ENCODE data around the gene MUC7. TPM values are rescaled to one million over a fixed set of nuclear protein-coding genes. Genes with fewer than 3 reads are reported as not detected.
"Not testable (repeated sequence)": the region's sequence is repeated elsewhere in the genome, so short reads cannot be mapped to it uniquely, and the experiment has no call there.

Gene MUC7
- total and polyA plus RNA-seq, 4 donors: not detected

DNA sequence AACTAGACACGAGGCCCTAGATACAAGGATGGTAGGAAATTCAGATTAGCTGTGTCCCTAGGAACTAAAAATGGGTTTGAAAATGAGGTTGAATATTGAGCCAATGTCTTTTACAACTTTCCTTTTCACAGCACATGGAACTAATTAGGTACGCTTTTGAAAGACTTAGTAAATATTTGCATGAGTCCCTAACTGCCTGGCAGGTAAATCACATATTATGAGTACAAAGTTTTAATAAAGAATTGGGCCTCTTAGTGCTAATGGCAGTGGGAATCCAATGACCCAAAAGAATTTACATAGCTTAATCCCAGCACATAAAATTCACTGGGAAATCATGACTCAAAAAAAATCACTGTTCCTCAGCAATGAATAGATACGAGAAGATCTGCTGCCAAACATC is 16.8 kb downstream of the MUC7 start:
- H3K9me3 ChIP-seq (ENCODE audit: control insufficient read depth, insufficient read depth, low read length): no peaks in the 10 kb centered on the region
- no peak overlapping the region for H3K4me3 ChIP-seq (ENCODE audit: low read depth, low read length)
- H3K27ac ChIP-seq (ENCODE audit: low read depth, low read length): no peak overlapping the region
- no peaks in the 10 kb centered on the region for H3K27me3 ChIP-seq (ENCODE audit: control insufficient read depth, insufficient read depth, low read length)
- H3K36me3 ChIP-seq (ENCODE audit: control insufficient read depth, insufficient read depth, low read length): no peaks in the 10 kb centered on the region
- no peaks in the 10 kb centered on the region for H3K4me1 ChIP-seq (ENCODE audit: control insufficient read depth, insufficient read depth, low read length)
- WGBS (ENCODE audit: insufficient coverage): no CpG with 5 or more reads among the region's 3 CpGs
- DNase-seq (ENCODE audit: low read depth in 4 of 6, low spot score in 6 of 6): no peak

DNA sequence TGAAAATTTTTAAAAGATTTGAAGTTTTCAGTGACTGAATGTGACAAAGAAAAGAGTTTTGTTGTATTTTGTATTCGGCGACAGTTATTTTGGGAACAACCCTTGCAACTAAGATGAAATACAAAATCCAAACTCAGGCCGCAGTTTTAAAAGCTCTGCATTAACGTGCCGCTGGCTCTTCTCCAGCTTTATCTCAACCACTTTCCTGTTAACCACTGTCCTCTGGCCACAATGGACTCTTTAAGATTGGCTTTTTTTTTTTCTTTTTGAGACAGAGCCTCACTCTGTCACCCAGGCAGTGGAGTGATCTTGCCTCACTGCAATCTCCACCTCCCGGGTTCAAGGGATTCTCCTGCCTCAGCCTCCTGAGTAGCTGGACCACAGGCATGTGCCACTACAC is 24.2 kb downstream of the MUC7 start:
- H3K27ac ChIP-seq (ENCODE audit: low read depth, low read length): no peak overlapping the region
- H3K36me3 ChIP-seq (ENCODE audit: control insufficient read depth, insufficient read depth, low read length): no peaks in the 10 kb centered on the region
- WGBS (ENCODE audit: insufficient coverage): 86% methylated on average over 4 of the region's 6 CpGs
- H3K27me3 ChIP-seq (ENCODE audit: control insufficient read depth, insufficient read depth, low read length): no peaks in the 10 kb centered on the region
- H3K4me1 ChIP-seq (ENCODE audit: control insufficient read depth, insufficient read depth, low read length): peaks cover 3% of the 10 kb centered on the region
- DNase-seq (ENCODE audit: low read depth in 4 of 6, low spot score in 6 of 6): peak in 1 of 6 donors; percentile 2
- no peak overlapping the region for H3K4me3 ChIP-seq (ENCODE audit: low read depth, low read length)
- H3K9me3 ChIP-seq (ENCODE audit: control insufficient read depth, insufficient read depth, low read length): no peaks in the 10 kb centered on the region

DNA sequence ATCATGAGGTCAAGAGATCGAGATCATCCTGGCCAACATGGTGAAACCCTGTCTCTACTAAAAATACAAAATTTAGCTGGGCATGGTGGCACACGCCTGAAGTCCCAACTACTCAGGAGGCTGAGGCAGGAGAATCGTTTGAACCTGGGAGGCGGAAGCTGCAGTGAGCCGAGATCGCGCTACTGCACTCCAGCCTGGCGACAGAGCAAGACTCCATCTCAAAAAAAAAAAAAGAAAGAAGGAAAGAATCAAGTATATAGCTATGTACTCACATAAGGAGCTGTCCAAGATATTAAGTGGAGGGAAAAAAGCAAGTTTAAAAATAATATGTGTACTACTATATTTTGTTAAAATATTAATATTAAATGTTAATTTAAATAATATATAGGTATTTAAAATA is 29.8 kb downstream of the MUC7 start:
- H3K9me3 ChIP-seq (ENCODE audit: control insufficient read depth, insufficient read depth, low read length); H3K36me3 ChIP-seq (ENCODE audit: control insufficient read depth, insufficient read depth, low read length); H3K27me3 ChIP-seq (ENCODE audit: control insufficient read depth, insufficient read depth, low read length); H3K27ac ChIP-seq (ENCODE audit: low read depth, low read length); DNase-seq (ENCODE audit: low read depth in 4 of 6, low spot score in 6 of 6); H3K4me3 ChIP-seq (ENCODE audit: low read depth, low read length); H3K4me1 ChIP-seq (ENCODE audit: control insufficient read depth, insufficient read depth, low read length): not testable (repeated sequence)
- WGBS (ENCODE audit: insufficient coverage): no CpG with 5 or more reads among the region's 8 CpGs

DNA sequence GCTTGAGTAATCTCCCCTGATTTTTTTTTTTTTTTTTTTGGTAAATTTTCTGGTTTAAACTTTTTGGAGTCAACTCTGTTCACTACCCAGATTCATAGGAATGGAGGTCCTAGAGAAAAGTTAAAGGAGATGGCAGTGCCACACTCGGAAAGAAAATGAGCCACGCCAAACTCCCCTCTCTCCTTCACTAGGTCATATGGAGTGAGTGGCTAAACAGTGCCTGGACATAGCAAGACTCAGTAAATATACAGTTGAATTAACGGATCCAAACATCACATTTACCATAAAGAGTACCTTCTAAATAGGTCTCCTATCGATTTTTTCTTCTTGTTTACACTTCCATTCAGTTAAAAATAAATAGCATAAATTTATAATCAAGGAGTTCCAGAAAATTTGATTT is 32.7 kb downstream of the MUC7 start:
- Histone ChIP-seq H3K9me3 (ENCODE audit: control insufficient read depth, insufficient read depth, low read length) (no peaks in the 10 kb centered on the region), H3K27ac (ENCODE audit: low read depth, low read length) (no peak overlapping the region), H3K36me3 (ENCODE audit: control insufficient read depth, insufficient read depth, low read length) (no peaks in the 10 kb centered on the region), H3K4me3 (ENCODE audit: low read depth, low read length) (no peak overlapping the region), H3K4me1 (ENCODE audit: control insufficient read depth, insufficient read depth, low read length) (no peaks in the 10 kb centered on the region), H3K27me3 (ENCODE audit: control insufficient read depth, insufficient read depth, low read length) (no peaks in the 10 kb centered on the region)
- DNase-seq (ENCODE audit: low read depth in 4 of 6, low spot score in 6 of 6): no peak
- WGBS (ENCODE audit: insufficient coverage): no CpG with 5 or more reads among the region's 4 CpGs

DNA sequence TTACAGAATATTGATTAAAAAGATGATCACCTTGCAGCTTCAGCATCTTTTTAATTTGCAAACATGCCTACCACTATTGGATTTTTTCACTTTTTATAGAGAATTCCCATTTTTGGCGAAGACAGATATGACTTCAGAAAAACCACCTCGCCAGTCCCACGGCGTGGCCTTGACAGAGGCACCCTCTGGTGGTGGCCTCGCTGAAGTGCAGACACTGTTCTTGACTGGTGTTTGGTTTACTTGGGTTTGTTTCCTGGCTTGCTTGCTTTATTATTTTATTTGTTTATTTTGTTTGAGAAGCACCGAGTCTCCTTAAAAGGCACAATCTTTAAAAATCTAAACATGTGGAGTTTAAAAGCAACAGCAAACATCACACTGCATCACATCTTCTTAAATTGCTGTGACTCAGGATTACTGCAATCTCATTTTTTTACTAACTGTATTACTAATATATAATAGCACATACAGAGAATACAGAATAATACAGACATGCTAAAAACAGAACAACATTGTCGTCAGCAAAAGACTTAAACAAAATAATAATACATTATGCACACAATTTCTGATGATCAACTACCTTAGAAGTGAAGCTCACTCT is 33.3 kb downstream of the MUC7 start:
- no peaks in the 10 kb centered on the region for H3K27me3 ChIP-seq (ENCODE audit: control insufficient read depth, insufficient read depth, low read length)
- DNase-seq (ENCODE audit: low read depth in 4 of 6, low spot score in 6 of 6): peak; percentile 6 to 77 (median 28)

DNA sequence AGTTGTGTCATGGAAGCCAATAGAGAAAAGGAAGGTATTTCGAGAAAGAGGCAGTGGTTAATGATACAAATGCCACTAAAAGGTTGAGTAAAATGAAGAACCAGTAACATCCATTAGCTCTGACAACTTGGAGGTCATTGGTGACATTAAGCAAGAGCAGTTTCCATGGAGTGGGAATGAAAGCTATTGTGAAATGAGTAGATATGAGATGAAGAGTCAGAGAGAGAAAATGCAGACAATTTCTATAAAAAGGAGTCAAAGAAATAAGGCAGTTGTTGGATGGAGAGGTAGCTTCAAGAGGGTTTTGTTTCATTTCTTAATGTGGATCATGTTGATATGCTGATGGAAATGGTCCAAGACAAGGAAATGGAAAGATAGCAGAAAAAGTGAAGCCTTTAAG is 36.8 kb downstream of the MUC7 start:
- no peaks in the 10 kb centered on the region for H3K36me3 ChIP-seq (ENCODE audit: control insufficient read depth, insufficient read depth, low read length)
- no peaks in the 10 kb centered on the region for H3K4me1 ChIP-seq (ENCODE audit: control insufficient read depth, insufficient read depth, low read length)
- no peaks in the 10 kb centered on the region for H3K27me3 ChIP-seq (ENCODE audit: control insufficient read depth, insufficient read depth, low read length)
- no peaks in the 10 kb centered on the region for H3K9me3 ChIP-seq (ENCODE audit: control insufficient read depth, insufficient read depth, low read length)
- WGBS (ENCODE audit: insufficient coverage): no CpG with 5 or more reads among the region's 1 CpG
- no peak overlapping the region for H3K27ac ChIP-seq (ENCODE audit: low read depth, low read length)
- H3K4me3 ChIP-seq (ENCODE audit: low read depth, low read length): no peak overlapping the region
- no peak for DNase-seq (ENCODE audit: low read depth in 4 of 6, low spot score in 6 of 6)

More for the DNA sequence above, 33.3 kb downstream of the MUC7 start:
- 20% methylated on average over 2 of the region's 7 CpGs for WGBS (ENCODE audit: insufficient coverage)
- no peaks in the 10 kb centered on the region for H3K4me1 ChIP-seq (ENCODE audit: control insufficient read depth, insufficient read depth, low read length)
- H3K27ac ChIP-seq (ENCODE audit: low read depth, low read length): no peak overlapping the region
- H3K4me3 ChIP-seq (ENCODE audit: low read depth, low read length): no peak overlapping the region
- no peaks in the 10 kb centered on the region for H3K9me3 ChIP-seq (ENCODE audit: control insufficient read depth, insufficient read depth, low read length)
- no peaks in the 10 kb centered on the region for H3K36me3 ChIP-seq (ENCODE audit: control insufficient read depth, insufficient read depth, low read length)

DNA sequence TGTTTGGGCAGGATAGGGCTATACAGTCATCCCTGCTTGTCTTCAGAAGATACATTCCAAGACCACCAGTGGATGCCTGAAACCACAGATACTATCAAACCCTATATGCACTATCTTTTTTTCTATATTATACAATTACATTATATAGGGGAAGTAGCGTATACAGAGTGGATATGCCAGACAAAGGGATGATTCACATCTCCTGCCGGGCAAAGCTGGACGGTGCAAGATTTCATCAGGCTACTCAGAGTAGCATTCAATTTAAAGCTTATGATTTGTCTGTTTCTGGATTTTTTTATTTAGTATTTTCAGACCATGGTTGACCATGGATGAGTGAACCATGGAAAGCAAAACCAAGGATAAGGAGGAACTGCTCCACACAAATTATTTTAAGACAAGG is 39.4 kb downstream of the MUC7 start:
- Histone ChIP-seq H3K36me3 (ENCODE audit: control insufficient read depth, insufficient read depth, low read length) (no peaks in the 10 kb centered on the region), H3K4me3 (ENCODE audit: low read depth, low read length) (no peak overlapping the region), H3K27me3 (ENCODE audit: control insufficient read depth, insufficient read depth, low read length) (no peaks in the 10 kb centered on the region), H3K4me1 (ENCODE audit: control insufficient read depth, insufficient read depth, low read length) (no peaks in the 10 kb centered on the region), H3K27ac (ENCODE audit: low read depth, low read length) (no peak overlapping the region), H3K9me3 (ENCODE audit: control insufficient read depth, insufficient read depth, low read length) (no peaks in the 10 kb centered on the region)
- 60% methylated on average over 1 of the region's 3 CpGs for WGBS (ENCODE audit: insufficient coverage)
- DNase-seq (ENCODE audit: low read depth in 4 of 6, low spot score in 6 of 6): no peak

DNA sequence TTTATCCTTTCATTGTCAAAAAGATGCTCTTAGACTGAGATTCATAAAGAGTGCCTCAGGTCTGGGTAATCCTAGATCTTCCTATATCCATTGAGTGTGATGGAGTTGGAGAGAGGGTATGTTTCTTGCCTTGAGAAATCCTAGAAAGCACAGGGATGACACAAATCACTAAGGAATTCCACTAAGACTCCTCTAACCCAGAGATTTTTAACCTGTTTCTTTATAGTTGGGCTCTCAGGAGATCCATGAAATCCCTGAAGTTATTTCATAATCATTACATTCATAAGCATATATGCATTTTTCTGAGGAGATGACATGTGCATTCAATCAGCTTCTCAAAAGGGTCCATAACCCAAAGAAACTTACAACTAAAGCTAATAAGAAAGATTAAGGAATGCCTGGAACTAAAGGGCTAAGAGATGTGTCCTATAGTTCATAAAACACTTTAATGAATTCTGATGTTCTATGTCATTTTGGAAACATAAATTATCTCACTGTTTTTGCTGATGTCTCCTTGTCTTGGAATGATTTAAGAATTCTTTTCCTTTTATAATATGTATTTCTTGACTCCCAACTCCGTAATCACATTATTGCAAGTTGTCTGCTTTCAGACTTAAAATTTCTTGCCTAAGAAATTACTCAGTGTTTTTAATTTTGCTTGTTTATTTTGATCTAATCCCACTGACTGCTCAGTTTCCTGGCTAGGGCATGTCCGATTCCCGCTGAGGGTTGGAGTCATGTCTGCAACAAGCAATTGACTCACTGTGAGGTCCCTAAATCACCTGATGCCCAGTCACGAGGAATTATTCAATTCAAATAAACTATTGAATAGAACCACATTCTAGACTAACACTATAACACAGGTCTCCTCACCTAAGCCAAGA is 43.6 kb downstream of the MUC7 start:
- no peak for DNase-seq (ENCODE audit: low read depth in 4 of 6, low spot score in 6 of 6)
- Histone ChIP-seq H3K4me1 (ENCODE audit: control insufficient read depth, insufficient read depth, low read length) (no peaks in the 10 kb centered on the region), H3K9me3 (ENCODE audit: control insufficient read depth, insufficient read depth, low read length) (no peaks in the 10 kb centered on the region), H3K27ac (ENCODE audit: low read depth, low read length) (no peak overlapping the region), H3K27me3 (ENCODE audit: control insufficient read depth, insufficient read depth, low read length) (no peaks in the 10 kb centered on the region), H3K36me3 (ENCODE audit: control insufficient read depth, insufficient read depth, low read length) (no peaks in the 10 kb centered on the region), H3K4me3 (ENCODE audit: low read depth, low read length) (no peak overlapping the region)
- 72% methylated on average over 2 of the region's 4 CpGs for WGBS (ENCODE audit: insufficient coverage)

DNA sequence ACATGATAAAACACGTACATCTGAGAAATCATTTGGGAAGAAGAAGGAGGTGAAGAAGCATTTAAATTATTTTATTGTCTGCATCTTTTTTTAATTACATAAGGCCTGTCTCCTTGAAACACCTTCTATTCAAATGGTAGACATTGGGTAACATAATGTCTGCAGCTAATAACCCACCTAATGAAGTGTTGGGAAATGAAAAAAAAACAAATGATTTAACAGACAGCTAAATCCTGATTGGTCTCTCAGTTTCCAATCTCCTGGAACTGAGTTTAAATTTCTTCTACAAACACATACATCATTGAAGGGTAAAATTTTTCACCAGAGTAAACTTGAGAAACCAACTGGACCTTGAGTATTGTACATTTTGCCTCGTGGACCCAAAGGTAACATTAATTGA is 46.3 kb downstream of the MUC7 start, which contains the start of gene AMTN:
TSS of gene AMTN (plus strand) at position 301 of the 400 bp plus-strand sequence. CDS start 209 bp downstream, outside the sequence.
- DNase-seq (ENCODE audit: low read depth in 4 of 6, low spot score in 6 of 6): no peak
- Histone ChIP-seq H3K27me3 (ENCODE audit: control insufficient read depth, insufficient read depth, low read length) (no peaks in the 10 kb centered on the region), H3K36me3 (ENCODE audit: control insufficient read depth, insufficient read depth, low read length) (no peaks in the 10 kb centered on the region), H3K9me3 (ENCODE audit: control insufficient read depth, insufficient read depth, low read length) (no peaks in the 10 kb centered on the region), H3K4me1 (ENCODE audit: control insufficient read depth, insufficient read depth, low read length) (no peaks in the 10 kb centered on the region), H3K4me3 (ENCODE audit: low read depth, low read length) (no peak within 1 kb of the TSS), H3K27ac (ENCODE audit: low read depth, low read length) (no peak within 1 kb of the TSS)
- no CpG with 5 or more reads among the region's 2 CpGs for WGBS (ENCODE audit: insufficient coverage)

DNA sequence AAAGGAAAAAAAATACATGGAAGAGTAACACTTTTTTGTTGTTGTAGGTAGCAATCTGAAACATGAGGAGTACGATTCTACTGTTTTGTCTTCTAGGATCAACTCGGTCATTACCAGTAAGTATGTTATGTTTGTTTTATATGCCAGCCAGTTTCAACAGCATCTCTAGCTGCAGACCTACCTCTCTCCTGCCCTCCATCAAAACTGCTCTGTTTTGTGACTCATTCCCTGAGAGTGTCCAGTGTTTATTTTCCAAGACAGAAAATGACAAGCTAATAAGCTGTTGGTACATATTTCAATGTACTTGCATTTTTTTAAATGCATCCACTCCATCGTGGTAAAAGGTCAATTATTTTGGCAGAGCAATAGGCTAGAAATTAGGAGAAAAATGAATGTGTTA is 46.7 kb downstream of the MUC7 start:
- Histone ChIP-seq H3K4me3 (ENCODE audit: low read depth, low read length) (no peak overlapping the region), H3K27ac (ENCODE audit: low read depth, low read length) (no peak overlapping the region), H3K27me3 (ENCODE audit: control insufficient read depth, insufficient read depth, low read length) (no peaks in the 10 kb centered on the region), H3K4me1 (ENCODE audit: control insufficient read depth, insufficient read depth, low read length) (no peaks in the 10 kb centered on the region), H3K9me3 (ENCODE audit: control insufficient read depth, insufficient read depth, low read length) (no peaks in the 10 kb centered on the region), H3K36me3 (ENCODE audit: control insufficient read depth, insufficient read depth, low read length) (no peaks in the 10 kb centered on the region)
- DNase-seq (ENCODE audit: low read depth in 4 of 6, low spot score in 6 of 6): no peak
- no CpG with 5 or more reads among the region's 3 CpGs for WGBS (ENCODE audit: insufficient coverage)
